GM21619 (cell line): ENCODE results near the gene TECTA.
"Not testable (repeated sequence)": the region's sequence is repeated elsewhere in the genome, so short reads cannot be mapped to it uniquely, and the experiment has no call there.

Source experiments
- ATAC-seq: cut with Tn5 transposase; IDR thresholded peaks from one replicate; pipeline ENCODE4 v1.9.1; 2021; ENCODE audit not compliant: unreplicated experiment

Gene TECTA

DNA sequence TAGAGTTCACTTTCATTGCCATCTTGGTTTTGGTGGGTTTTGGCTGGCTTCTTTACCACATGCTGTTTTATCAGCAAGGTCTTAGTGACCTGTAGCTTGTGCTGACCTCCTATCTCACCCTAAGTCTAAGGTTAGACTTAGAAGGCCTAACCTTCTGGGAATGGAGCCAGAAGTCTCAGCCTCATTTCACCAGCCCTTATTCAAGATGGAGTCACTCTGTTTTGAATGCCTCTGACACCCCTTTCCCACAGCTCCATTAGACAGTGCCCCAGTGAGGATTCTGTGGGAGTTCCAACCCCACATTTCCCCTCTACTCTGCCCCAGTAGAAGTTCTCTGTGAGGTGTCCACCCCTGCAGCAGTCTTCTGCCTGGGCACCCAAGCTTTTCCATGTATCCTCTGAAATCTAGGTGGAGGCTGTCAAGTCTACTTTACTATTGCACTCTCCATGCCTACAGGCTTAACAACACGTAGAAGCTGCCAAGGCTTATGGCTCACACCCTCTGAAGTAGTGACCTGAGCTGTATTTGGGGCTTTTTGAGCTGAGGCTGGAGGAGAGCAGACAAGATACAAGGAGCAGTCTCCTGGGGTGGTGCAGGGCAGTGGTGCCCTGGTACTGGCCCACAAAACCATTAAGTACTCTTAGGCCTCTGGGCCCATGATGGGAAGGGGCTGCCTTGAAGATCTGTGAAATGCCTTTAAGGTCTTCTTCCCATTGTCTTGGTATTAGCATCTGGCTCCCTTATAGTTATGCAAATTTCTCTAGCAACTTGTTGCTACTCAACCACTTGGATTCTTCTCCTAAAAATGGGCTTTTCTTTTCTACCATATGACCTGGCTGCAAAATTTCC, 125.6 kb downstream of the TECTA start:
- no peak for ATAC-seq

DNA sequence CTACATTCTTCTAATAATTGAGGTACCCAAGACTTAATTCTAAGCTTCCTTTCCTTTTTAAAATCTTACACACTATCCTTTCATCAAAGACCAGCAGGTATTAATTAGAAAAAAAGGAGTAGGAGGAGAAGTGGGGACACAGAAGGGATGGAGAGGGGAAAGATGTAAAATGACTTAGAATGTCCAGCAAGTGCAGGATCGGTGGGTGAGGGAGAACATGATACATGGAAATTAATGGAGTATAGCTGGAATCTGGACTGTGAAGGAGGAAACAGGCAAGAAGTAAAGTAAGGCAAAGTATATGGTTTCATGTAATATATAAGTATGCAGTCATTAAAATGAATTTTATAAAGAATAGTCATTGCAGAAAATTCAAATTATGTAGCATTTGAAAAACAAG, 127.8 kb downstream of the TECTA start:
- no peak for ATAC-seq

DNA sequence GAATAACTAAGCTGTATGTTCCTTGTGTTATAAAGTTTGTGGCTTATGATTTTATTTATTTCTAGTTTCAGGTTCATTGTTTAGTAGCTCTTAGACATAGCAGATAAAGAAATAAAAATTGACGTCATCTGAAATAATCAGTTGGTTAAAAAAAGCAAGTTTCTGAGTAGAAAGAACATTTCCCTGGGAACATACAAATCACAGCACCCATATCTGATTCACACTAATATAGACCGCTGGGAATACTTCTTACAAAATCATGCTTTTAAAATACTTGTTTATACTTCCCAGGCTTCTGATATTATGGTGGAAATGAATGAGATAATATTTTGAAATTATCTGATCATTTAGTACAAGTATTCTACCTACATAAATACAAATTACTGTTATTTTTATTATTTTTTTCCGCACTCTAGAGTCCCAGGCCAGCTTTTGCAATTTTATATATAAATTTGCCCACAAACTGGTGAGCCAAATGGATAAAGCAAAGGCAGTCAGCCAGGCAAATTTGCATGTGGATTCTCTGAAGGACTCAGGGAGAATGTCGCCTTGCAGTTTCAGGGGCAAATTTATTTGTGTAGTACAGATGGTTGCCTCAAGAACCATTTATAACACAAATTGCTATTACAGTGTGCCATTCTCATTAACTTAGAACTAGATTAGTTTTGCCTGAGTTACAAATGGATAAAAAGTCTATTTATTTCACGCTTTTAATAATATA, 128.6 kb downstream of the TECTA start:
- ATAC-seq, result no peak

DNA sequence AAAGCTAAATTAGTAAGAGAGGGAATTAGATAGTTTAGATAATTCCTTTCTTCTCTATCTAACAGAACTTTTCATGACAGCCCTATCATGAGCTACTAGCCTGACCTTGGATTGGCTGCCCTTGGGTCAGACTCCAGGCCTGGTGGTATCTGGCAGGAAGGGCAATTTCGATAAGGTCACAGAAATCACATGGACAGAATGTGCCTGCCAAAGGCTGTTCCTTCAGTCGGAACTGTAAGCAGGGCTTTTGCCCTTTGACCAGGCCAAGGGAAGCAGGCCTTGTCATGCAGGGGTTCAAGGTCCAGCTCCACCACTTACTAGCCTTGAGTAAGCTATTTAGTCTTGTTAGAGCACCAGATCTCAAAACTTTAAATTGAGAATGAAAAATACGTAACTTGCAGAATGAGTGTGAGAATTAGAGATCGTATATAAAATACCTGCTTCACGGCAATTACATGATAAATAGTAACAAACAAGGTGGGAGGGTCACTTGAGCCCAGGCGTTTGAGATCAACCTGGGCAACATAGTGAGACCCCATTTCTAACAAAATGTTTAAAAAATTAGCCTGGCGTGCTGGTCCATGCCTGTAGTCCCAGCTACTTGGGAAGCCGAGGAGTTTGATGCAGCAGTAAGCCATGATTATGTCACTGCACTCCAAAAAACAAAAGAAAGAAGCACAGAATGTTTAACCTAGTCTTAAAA, 130.7 kb downstream of the TECTA start:
- ATAC-seq, result no peak

DNA sequence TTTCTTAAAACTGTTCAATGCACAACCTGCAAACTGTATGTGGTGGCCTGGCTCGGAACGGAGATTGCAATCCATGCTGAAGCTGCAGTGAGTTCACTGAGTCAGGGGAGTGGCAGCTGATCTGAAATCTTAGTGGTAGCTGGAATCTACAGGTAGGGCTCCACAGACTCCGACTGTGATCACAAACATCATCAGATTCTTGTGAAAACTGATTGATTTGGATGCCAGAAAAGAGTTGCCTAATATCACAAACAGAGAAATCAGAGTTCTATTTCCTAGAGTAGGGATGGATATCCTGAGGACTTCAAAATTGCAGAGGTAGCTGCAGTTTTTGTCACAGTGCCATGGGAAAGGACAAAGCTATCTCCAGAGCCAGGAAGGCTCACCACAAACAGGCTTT, 134.0 kb downstream of the TECTA start:
- ATAC-seq, result no peak

DNA sequence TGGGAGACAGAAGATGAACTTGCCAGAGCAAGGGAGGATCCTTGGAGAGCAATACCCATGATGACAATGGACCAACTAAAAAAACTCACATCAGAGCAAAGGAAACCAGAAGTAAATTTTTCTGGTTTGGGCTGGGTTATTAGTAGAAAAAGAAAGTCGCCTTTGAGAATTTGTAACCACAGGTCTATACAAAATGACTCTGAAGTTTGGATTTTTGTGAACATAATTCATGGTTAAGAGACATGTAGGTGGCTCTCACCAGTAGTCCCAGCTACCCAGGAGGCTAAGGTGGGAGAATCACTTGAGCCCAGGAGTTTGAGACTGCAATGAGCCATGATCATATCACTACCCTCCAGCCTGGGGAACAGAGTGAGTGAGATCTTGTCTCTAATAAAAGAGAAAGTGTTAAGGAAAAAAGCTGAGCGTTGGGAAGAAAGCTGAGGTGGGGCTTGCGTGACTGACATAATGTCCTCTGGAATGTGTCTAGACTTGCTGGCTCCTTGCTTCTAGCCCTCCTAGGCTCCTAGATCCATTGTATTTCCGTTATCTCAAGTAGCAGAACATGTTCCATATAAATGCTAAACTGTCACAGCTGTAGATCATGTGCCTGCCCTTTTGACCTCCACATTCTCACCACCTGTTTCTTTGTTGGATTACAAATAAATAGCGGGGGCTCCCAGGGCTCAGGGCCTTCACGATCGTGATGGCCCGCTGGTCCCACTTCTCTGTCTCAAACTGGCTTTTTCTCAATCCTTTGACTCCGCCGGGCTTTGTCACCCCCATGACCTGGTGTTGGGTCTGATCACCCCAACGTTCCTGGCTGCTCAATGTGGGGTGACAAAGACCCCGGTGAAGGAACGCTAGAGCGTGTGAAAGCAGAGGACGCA, 135.3 kb downstream of the TECTA start:
- ATAC-seq, result peak; percentile 87

DNA sequence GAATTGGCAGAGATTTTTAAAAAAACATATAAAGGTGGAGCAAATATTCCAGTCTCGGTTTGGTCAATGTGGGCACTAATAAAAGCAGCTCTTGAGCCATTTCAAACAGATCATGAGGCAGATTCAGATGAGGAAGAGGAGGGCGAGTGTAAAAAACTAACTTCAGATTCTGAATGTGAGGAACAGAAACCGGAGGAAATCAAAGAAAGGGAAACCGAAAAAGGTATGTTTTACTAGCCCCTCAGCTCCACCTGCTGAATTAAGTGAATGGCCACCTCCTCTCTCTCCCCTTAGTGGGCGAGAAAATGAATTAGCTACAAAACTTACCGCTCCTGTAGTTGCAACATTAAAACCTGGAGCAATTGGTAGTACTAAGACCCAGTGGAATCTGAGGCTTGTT, 136.2 kb downstream of the TECTA start:
- not testable (repeated sequence) for ATAC-seq

DNA sequence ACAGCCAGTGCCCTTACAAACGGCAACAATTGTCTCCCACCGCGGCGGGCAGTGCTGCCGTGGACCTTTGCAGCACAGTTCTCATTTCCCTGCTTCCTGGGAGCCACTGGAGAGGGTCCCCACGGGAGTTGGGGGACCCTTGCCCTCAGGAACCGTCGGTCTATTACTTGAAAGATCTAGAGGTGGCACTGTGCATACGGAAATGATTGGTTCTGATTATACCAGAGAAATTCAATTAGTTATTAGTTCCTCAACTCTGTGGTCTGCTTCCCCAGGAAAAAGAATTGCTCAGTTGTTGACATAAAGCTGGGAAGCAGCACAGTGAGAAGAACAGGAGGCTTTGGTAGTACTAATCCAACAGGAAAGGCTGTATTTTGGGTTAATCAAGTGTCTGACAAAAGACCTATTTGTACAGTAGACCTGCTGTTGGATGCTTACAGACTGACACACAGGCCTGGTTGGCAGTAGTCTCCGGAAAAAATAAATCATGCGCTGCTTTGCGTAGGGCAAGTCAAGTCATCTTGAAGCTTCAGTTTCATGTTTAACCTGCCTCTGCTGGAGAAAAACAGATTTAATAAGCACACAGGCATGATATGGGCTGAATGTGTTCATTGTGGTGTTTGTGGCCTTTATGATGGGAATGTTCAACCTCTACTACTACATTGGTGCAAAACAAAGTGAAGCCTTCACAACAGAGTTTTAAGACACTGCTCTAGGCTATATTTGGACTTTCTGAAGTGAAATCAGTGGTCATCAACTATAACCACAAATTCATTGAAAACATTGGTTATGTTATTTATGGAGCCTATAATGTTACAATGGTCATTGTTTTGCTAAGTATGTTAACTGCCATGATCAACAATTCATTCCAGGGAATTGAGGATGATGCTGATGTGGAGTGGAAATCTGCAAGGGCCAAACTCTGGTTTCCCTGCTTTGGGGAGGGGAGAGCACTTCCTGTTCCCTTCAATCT, 136.9 kb downstream of the TECTA start:
- ATAC-seq, result no peak

DNA sequence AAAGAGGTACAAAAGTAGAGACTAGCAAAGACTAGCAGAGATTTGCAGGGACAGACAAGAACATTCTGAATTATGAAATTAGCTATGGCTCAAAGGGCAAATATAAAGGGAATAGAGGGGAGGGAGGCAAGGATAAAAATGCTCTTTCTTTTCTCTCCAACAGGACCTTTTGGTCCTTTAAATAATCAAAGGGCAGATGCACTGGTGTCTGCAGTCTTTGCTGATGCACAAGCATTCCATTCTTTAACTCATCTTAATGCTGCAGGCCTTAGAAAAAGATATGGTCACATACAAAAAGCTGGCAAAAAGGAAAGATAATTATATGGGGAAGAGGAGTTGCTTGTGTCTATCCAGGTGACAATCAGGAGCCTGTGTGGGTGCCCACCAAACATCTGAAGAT, 137.9 kb downstream of the TECTA start:
- ATAC-seq, result no peak

DNA sequence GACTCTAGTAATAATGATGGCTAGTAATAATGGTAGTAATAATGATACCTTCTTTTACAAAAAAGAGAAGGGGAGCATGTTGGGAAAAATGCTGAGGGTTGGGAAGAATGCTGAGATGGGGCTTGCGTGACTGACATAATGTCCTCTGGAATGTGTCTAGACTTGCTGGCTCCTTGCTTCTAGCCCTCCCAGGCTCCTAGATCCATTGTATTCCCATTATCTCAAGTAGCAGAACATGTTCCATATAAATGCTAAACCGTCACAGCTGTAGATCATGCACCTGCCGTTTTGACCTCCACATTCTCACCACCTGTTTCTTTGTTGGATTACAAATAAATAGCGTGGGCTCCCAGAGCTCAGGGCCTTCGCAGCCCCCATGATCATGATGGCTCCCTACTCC, 139.0 kb downstream of the TECTA start:
- ATAC-seq, result not testable (repeated sequence)

DNA sequence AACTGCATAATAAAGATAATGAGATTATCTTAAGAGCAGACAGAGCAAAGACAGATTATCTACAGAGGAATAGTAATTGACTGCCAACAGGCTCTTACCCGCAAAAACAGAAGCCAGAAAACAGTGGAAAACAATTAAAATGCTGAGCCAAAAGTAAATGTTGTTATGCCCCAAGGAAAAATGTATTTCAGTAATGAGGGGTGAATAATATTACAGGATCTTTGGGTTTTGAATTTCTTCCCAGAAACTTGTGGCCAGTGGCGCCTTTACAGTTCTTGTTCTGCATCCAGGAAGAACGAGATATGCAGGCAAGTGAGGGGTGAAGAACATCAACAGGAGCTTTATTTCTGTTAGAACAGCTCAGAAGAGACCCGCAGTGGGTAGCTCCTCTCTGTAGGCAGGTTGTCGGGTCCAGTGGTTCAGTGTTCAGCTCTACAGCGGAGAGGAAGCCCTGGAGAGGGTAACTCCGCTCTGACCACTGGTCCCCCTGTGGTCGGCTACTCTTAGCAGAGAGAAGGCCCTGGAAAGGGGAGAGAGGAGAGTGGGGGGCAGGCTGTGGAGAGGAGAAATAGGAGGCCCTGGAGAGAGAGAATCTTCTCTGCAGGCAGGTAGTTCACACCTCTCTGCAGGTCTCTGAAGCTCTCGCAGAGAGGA, 139.7 kb downstream of the TECTA start:
- ATAC-seq, result no peak
